Activated CD8-positive, alpha-beta memory T cell treated with anti-CD3 and anti-CD28 coated beads for 48 hours (primary cell): ENCODE results near the gene DNAJB12.
"Not testable (repeated sequence)": the region's sequence is repeated elsewhere in the genome, so short reads cannot be mapped to it uniquely, and the experiment has no call there.

Source experiments
- DNase-seq, 3 experiments: peaks; one replicate each; pipeline ENCODE4 v3.0.0-alpha.2; 2020; ENCODE audit warnings: low read depth in 2 of 3, low spot score in 2 of 3

DNAJB12 gene

GRCh38 chr10:72353965-72354355 is 759 bp downstream of the DNAJB12 start:
- DNase-seq: no peak

- no peak for DNase-seq
Measured at GRCh38 chr10:72353028-72353964, 1.4 kb downstream of the DNAJB12 start.

GRCh38 chr10:72351479-72351878 is 3.2 kb downstream of the DNAJB12 start:
- DNase-seq: no peak

- DNase-seq: no peak
Measured at GRCh38 chr10:72349438-72349837, 5.3 kb downstream of the DNAJB12 start.

- DNase-seq: no peak
Measured at GRCh38 chr10:72348282-72348681, 6.4 kb downstream of the DNAJB12 start.

- DNase-seq: not testable (repeated sequence)
Measured at GRCh38 chr10:72346117-72346516, 8.6 kb downstream of the DNAJB12 start.

- DNase-seq: no peak
Measured at GRCh38 chr10:72344932-72345331, 9.8 kb downstream of the DNAJB12 start.

GRCh38 chr10:72342911-72343310 is 11.8 kb downstream of the DNAJB12 start:
- no peak for DNase-seq

- DNase-seq: peak in 1 of 3 experiments; percentile 68
Measured at GRCh38 chr10:72340510-72341261, 14.0 kb downstream of the DNAJB12 start.

GRCh38 chr10:72338180-72338579 is 16.5 kb downstream of the DNAJB12 start:
- DNase-seq: no peak

- DNase-seq: no peak
Measured at GRCh38 chr10:72337722-72338121, 17.0 kb downstream of the DNAJB12 start.

- DNase-seq: peak in 1 of 3 experiments; percentile 58
Measured at GRCh38 chr10:72337039-72337629, 17.6 kb downstream of the DNAJB12 start.

GRCh38 chr10:72336259-72337038 is 18.3 kb downstream of the DNAJB12 start:
- no peak for DNase-seq

- peak in 1 of 3 experiments; percentile 47 for DNase-seq
Measured at GRCh38 chr10:72335394-72336258, 19.1 kb downstream of the DNAJB12 start.

- peak in 2 of 3 experiments; percentile 52 to 87 for DNase-seq
Measured at GRCh38 chr10:72334825-72335393, 19.8 kb downstream of the DNAJB12 start.

GRCh38 chr10:72334196-72334824 is 20.4 kb downstream of the DNAJB12 start:
- DNase-seq: no peak

- no peak for DNase-seq
Measured at GRCh38 chr10:72333112-72334015, 21.4 kb downstream of the DNAJB12 start.
